H1 (cell line): Measurements from ENCODE around the gene VAPB. TPM values are rescaled to one million over a fixed set of nuclear protein-coding genes. Genes with fewer than 3 reads are reported as not detected.

Experiments used
- CTCF ChIA-PET: fragments of 300-600 bp; sonication (Branson Sonifier 250); formaldehyde crosslinking; loops from one replicate; lab custom pipeline; 2021; ENCODE audit not compliant: partially characterized antibody; lab: Charles Lee
- POLR2A ChIA-PET: fragments of 300-600 bp; sonication (Branson Sonifier 250); formaldehyde crosslinking; loops from one replicate; lab custom pipeline; 2021; ENCODE audit warnings: inconsistent platforms; ENCODE audit not compliant: partially characterized antibody; lab: Charles Lee
- DNase-seq, 2 experiments: peaks; one replicate each; pipeline versions ENCODE4 v3.0.0 to v3.0.0-alpha.2; 2010 to 2022; ENCODE audit warnings: low spot score in 2 of 2, low read depth in 1 of 2, mixed read lengths in 1 of 2
- FAIRE-seq: peaks from 2 replicates; lab custom pipeline; 2011; peaks lifted over from hg19 to GRCh38; lab: Jason Lieb, UNC
- H2AFZ ChIP-seq: 2 replicates; pipeline ENCODE4 v1.8.1; 2012; ENCODE audit warnings: low read length, inconsistent platforms
- H2AK5ac ChIP-seq: 2 replicates; pipeline ENCODE4 v1.6.1; 2013; ENCODE audit warnings: low read depth, low read length
- H2BK120ac ChIP-seq: replicated peaks from 2 replicates; pipeline ENCODE3; 2013; ENCODE audit warnings: low read depth, low read length, inconsistent platforms
- H2BK12ac ChIP-seq: 2 replicates; pipeline ENCODE4 v1.6.1; 2013; ENCODE audit warnings: low read depth, low read length
- H2BK15ac ChIP-seq: 2 replicates; pipeline ENCODE4 v1.6.1; 2013; ENCODE audit warnings: low read length
- H2BK20ac ChIP-seq: 2 replicates; pipeline ENCODE4 v1.6.1; 2013; ENCODE audit warnings: low read length
- H2BK5ac ChIP-seq: 2 replicates; pipeline ENCODE4 v1.6.1; 2013; ENCODE audit warnings: low read depth, low read length
- H3K14ac ChIP-seq: 2 replicates; pipeline ENCODE4 v1.6.1; 2013; ENCODE audit warnings: inconsistent platforms; ENCODE audit not compliant: insufficient read length
- H3K18ac ChIP-seq: 2 replicates; pipeline ENCODE4 v1.6.1; 2013; ENCODE audit warnings: low read length; ENCODE audit errors: extremely low read depth
- H3K23ac ChIP-seq: 2 replicates; pipeline ENCODE4 v1.6.1; 2013; ENCODE audit warnings: inconsistent platforms; ENCODE audit not compliant: insufficient read length
- H3K23me2 ChIP-seq: 2 replicates; pipeline ENCODE4 v1.6.1; 2013; ENCODE audit warnings: low read depth, low read length
- H3K27ac ChIP-seq: 2 replicates; pipeline ENCODE4 v1.6.1; 2011; ENCODE audit warnings: low read depth, low read length, inconsistent platforms
- H3K27me3 ChIP-seq, 4 experiments: replicated peaks in 1 of 4; 1 replicate in 1 of 4; 2 replicates in 3 of 4; pipeline versions ENCODE4 v1.6.1 to v1.8.1; 2011 to 2013; ENCODE audit warnings: low read length in 3 of 4, mild to moderate bottlenecking in 3 of 4, inconsistent platforms in 2 of 4, mixed read lengths in 2 of 4, moderate library complexity in 1 of 4; ENCODE audit not compliant: control insufficient read depth in 3 of 4, insufficient read depth in 3 of 4; ENCODE audit errors: extremely low read depth in 1 of 4
- H3K36me3 ChIP-seq, 4 experiments: 2 replicates each; pipeline versions ENCODE4 v1.6.1 to v1.8.1; 2011 to 2013; ENCODE audit warnings: mild to moderate bottlenecking in 4 of 4, low read length in 3 of 4, moderate library complexity in 2 of 4, control low read depth in 1 of 4, inconsistent platforms in 1 of 4; ENCODE audit not compliant: insufficient read depth in 4 of 4, control insufficient read depth in 2 of 4
- H3K4ac ChIP-seq: replicated peaks from 2 replicates; pipeline ENCODE3; 2013; ENCODE audit warnings: low read length, low read depth, mixed read lengths, inconsistent platforms; ENCODE audit not compliant: insufficient read length
- H3K4me1 ChIP-seq, 4 experiments: replicated peaks in 1 of 4; 1 replicate in 1 of 4; 2 replicates in 3 of 4; pipeline versions ENCODE4 v1.6.1 to v1.8.1; 2011 to 2013; ENCODE audit warnings: low read length in 3 of 4, inconsistent platforms in 2 of 4, mixed read lengths in 1 of 4; ENCODE audit not compliant: insufficient read depth in 4 of 4, control insufficient read depth in 3 of 4
- H3K4me2 ChIP-seq, 2 experiments: 2 replicates each; pipeline versions ENCODE4 v1.6.1 to v1.8.1; 2011 to 2013; ENCODE audit warnings: low read depth in 2 of 2, low read length in 2 of 2, control low read depth in 1 of 2, inconsistent platforms in 1 of 2, mild to moderate bottlenecking in 1 of 2; ENCODE audit not compliant: insufficient read depth in 1 of 2
- H3K4me3 ChIP-seq, 4 experiments: fragments of 200-600, 300-600 bp in 1 of 4; sonication (generic), shearing (Covaris generic), sonication (Bioruptor Twin) in 1 of 4; 2 replicates each; pipeline versions ENCODE4 v1.5.1 to v1.8.1; 2011 to 2016; ENCODE audit warnings: low read length in 4 of 4, low read depth in 3 of 4, control low read depth in 2 of 4, inconsistent platforms in 2 of 4, mild to moderate bottlenecking in 2 of 4, mixed read lengths in 1 of 4, moderate library complexity in 1 of 4; ENCODE audit not compliant: insufficient read depth in 2 of 4; ENCODE audit errors: extremely low read depth in 1 of 4
- H3K56ac ChIP-seq: replicated peaks from 2 replicates; pipeline ENCODE3; 2013; ENCODE audit warnings: low read depth, mild to moderate bottlenecking, mixed read lengths, low read length, inconsistent platforms; ENCODE audit not compliant: insufficient read length
- H3K79me1 ChIP-seq: 2 replicates; pipeline ENCODE4 v1.6.1; 2013; ENCODE audit warnings: low read depth, low read length, control low read depth
- H3K79me2 ChIP-seq, 2 experiments: 2 replicates each; pipeline versions ENCODE4 v1.6.1 to v1.8.1; 2012 to 2013; ENCODE audit warnings: low read length in 2 of 2, mild to moderate bottlenecking in 2 of 2, inconsistent platforms in 1 of 2; ENCODE audit not compliant: insufficient read depth in 2 of 2, control insufficient read depth in 1 of 2
- H3K9ac ChIP-seq, 4 experiments: replicated peaks in 1 of 4; 1 replicate in 1 of 4; 2 replicates in 3 of 4; pipeline versions ENCODE4 v1.6.1 to v1.8.1; 2011 to 2013; ENCODE audit warnings: low read depth in 3 of 4, low read length in 3 of 4, control low read depth in 2 of 4, mild to moderate bottlenecking in 2 of 4, moderate library complexity in 2 of 4, inconsistent platforms in 1 of 4; ENCODE audit errors: extremely low read depth in 1 of 4
- H3K9me3 ChIP-seq, 2 experiments: 2 replicates each; pipeline versions ENCODE4 v1.6.1 to v1.8.1; 2012 to 2013; ENCODE audit warnings: mild to moderate bottlenecking in 2 of 2, moderate library complexity in 2 of 2, control low read depth in 1 of 2, inconsistent platforms in 1 of 2, low read depth in 1 of 2, low read length in 1 of 2, mixed read lengths in 1 of 2; ENCODE audit not compliant: insufficient read depth in 2 of 2
- H4K20me1 ChIP-seq, 2 experiments: replicated peaks in 1 of 2; 2 replicates each; pipeline versions ENCODE3 to v1.8.1; 2011 to 2013; ENCODE audit warnings: inconsistent platforms in 2 of 2, low read length in 2 of 2, mild to moderate bottlenecking in 1 of 2; ENCODE audit not compliant: insufficient read depth in 2 of 2, control insufficient read depth in 1 of 2
- H4K5ac ChIP-seq: 2 replicates; pipeline ENCODE4 v1.6.1; 2013; ENCODE audit warnings: low read length, low read depth, mixed read lengths, inconsistent platforms; ENCODE audit not compliant: insufficient read length
- H4K8ac ChIP-seq: 2 replicates; pipeline ENCODE4 v1.8.0; 2013; ENCODE audit warnings: mild to moderate bottlenecking, moderate library complexity, low read length, inconsistent platforms; ENCODE audit not compliant: insufficient read depth; ENCODE audit errors: extremely low read depth
- H4K91ac ChIP-seq: replicated peaks from 2 replicates; pipeline ENCODE3; 2013; ENCODE audit warnings: low read length, mixed read lengths, inconsistent platforms; ENCODE audit not compliant: insufficient read length
- BACH1 ChIP-seq: IDR thresholded peaks from 2 replicates; pipeline ENCODE4 v1.6.1; 2012; ENCODE audit warnings: low read length, improper control_type of control experiment
- CREB1 ChIP-seq: IDR thresholded peaks from 2 replicates; pipeline ENCODE4 v1.6.1; 2012; ENCODE audit warnings: inconsistent platforms
- CTBP2 ChIP-seq: IDR thresholded peaks from 2 replicates; pipeline ENCODE4 v1.7.0; 2011; ENCODE audit warnings: borderline replicate concordance, mild to moderate bottlenecking, moderate library complexity, mixed read lengths, low read length; ENCODE audit not compliant: insufficient read depth, insufficient read length
- EP300 ChIP-seq, 2 experiments: IDR thresholded peaks; 1 replicate in 1 of 2; 2 replicates in 1 of 2; pipeline ENCODE4 v1.6.1; 2011 to 2012; ENCODE audit warnings: low read depth in 2 of 2, low read length in 2 of 2, mild to moderate bottlenecking in 2 of 2, borderline replicate concordance in 1 of 2, inconsistent platforms in 1 of 2, moderate library complexity in 1 of 2
- FOSL1 ChIP-seq: IDR thresholded peaks from 2 replicates; pipeline ENCODE4 v1.6.1; 2011; ENCODE audit warnings: mild to moderate bottlenecking, low read depth, low read length, moderate library complexity; ENCODE audit not compliant: insufficient read depth
- GTF2F1 ChIP-seq: IDR thresholded peaks from 2 replicates; pipeline ENCODE4 v1.6.1; 2012; ENCODE audit warnings: low read depth, low read length, improper control_type of control experiment, borderline replicate concordance
- KDM5A ChIP-seq: fragments of 200-600 bp; IDR thresholded peaks from 2 replicates; pipeline ENCODE4 v1.7.1; 2012; ENCODE audit warnings: mild to moderate bottlenecking, low read length, inconsistent platforms, mixed read lengths
- MAFK ChIP-seq: IDR thresholded peaks from 2 replicates; pipeline ENCODE4 v1.6.1; 2012; ENCODE audit warnings: low read depth, mild to moderate bottlenecking, improper control_type of control experiment, low read length
- POLR2AphosphoS5 ChIP-seq: IDR thresholded peaks from 2 replicates; pipeline ENCODE4 v1.6.1; 2011; ENCODE audit warnings: low read depth, low read length
- SIN3A ChIP-seq, 2 experiments: IDR thresholded peaks in 1 of 2; conservative IDR thresholded peaks in 1 of 2; 2 replicates each; pipeline ENCODE4 v1.6.1; 2011 to 2012; ENCODE audit warnings: low read length in 2 of 2, improper control_type of control experiment in 1 of 2, low read depth in 1 of 2, mild to moderate bottlenecking in 1 of 2
- SIRT6 ChIP-seq: IDR thresholded peaks from one replicate; pipeline ENCODE4 v1.7.1; 2012; ENCODE audit warnings: low read length, inconsistent platforms
- SIX5 ChIP-seq: IDR thresholded peaks from 2 replicates; pipeline ENCODE4 v1.6.1; 2011; ENCODE audit warnings: mild to moderate bottlenecking, low read depth, low read length
- SP2 ChIP-seq: IDR thresholded peaks from 2 replicates; pipeline ENCODE4 v1.6.1; 2012; ENCODE audit warnings: mild to moderate bottlenecking, low read length, inconsistent platforms
- TAF1 ChIP-seq: IDR thresholded peaks from 2 replicates; pipeline ENCODE4 v1.6.1; 2011; ENCODE audit warnings: mild to moderate bottlenecking, low read depth, low read length
- YY1 ChIP-seq: IDR thresholded peaks from 2 replicates; pipeline ENCODE4 v1.6.1; 2011; ENCODE audit warnings: low read depth, mild to moderate bottlenecking, low read length
- WGBS, 2 experiments: shearing (Covaris generic) in 1 of 2; methylation state at CpG; one replicate each; pipeline versions ENCODE4 v1.1.6 to v1.1.7; 2013 to 2015; ENCODE audit warnings: low lambda C conversion rate in 2 of 2, mixed read lengths in 2 of 2, inconsistent platforms in 1 of 2, low coverage in 1 of 2, missing lambda C conversion rate in 1 of 2; ENCODE audit not compliant: insufficient replicate concordance in 2 of 2, insufficient coverage in 1 of 2, insufficient read length in 1 of 2; ENCODE audit errors: extremely low coverage in 1 of 2, missing lambda C conversion rate in 1 of 2; 5-methylcytosine and 5-hydroxymethylcytosine counted together
- polyA plus RNA-seq, 7 experiments: library from polyadenylated mRNA; depleted of rRNA in 3 of 7; stranded (reverse) in 5 of 7; unstranded in 2 of 7; fragments of >200 nt in 5 of 7; fragments of 200-250 nt in 2 of 7; gene quantifications; 1 replicate in 5 of 7; 2 replicates in 1 of 7; 4 replicates in 1 of 7; pipeline versions ENCODE4 v1.2.1 to v1.2.3, GENCODE V29; 2011 to 2013; ENCODE audit warnings: missing spikeins in 2 of 7, mixed read lengths in 2 of 7
- total RNA-seq: library from RNA; stranded (reverse); fragmentation: NEBNext Ultra II Directional; extraction: Animal tissue kit (Norgen Biotek cat#: 25700); gene quantifications from 2 replicates; pipeline ENCODE4 v1.2.1, GENCODE V29; 2021

Gene VAPB
- total and polyA plus RNA-seq, 2 of the 8 experiments (the other 6 are each of a cell fraction or from before 2014, with no cell fraction given), result 24.4 to 62.8 TPM

DNA sequence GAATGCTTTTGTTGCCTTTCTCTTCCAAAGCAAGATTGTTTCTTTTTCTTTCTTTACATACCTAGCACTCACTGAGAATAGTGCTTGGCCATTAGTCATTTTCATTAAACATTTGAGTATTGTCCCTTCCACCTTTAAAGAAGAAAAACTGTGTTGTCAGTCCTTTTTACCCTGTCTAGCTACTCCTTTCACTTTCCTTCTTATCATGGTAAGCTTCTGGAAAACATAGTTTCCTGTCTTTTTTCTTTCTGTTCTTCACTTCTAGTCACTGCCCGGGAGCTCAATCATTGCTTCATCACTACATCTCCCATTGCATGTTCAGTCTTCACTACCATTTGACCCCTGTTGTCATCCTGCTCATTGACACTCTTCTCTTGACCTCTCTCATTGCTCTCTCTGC is 12.1 kb downstream of the VAPB start:
- Histone ChIP-seq H3K4me1 (peaks cover 0 to 3% (median 2%) of the 10 kb centered on the region in 4 experiments; a peak in 1 of 7 replicates), H4K20me1 (peaks cover 2 to 11% of the 10 kb centered on the region in 2 experiments), H2BK120ac (no peak overlapping the region), H3K56ac (no peak overlapping the region), H3K9me3 (no peaks in the 10 kb centered on the region), H3K27me3 (no peaks in the 10 kb centered on the region), H2BK12ac (no peak overlapping the region), H3K14ac (no peak overlapping the region), H3K4me3 (no peak overlapping the region), H3K79me2 (peaks cover 19 to 97% of the 10 kb centered on the region in 2 experiments), H3K27ac (no peak overlapping the region), H4K5ac (no peak overlapping the region), H3K4ac (no peak overlapping the region), H3K23ac (no peak overlapping the region), H2AFZ (no peak overlapping the region), H4K8ac (no peak overlapping the region), H2BK20ac (no peak overlapping the region), H3K4me2 (no peak overlapping the region), H3K79me1 (peaks cover 11% of the 10 kb centered on the region), H4K91ac (no peak overlapping the region), H3K9ac (no peak overlapping the region), H2BK5ac (no peak overlapping the region), H3K18ac (no peak overlapping the region), H3K36me3 (no peaks in the 10 kb centered on the region), H2AK5ac (no peak overlapping the region), H2BK15ac (no peak overlapping the region), H3K23me2 (no peaks in the 10 kb centered on the region; the same call in 1 of the 2 replicates)
- no peak for FAIRE-seq
- no peak for DNase-seq
- CTCF ChIA-PET, result no interaction called here
- POLR2A ChIA-PET, result interaction anchor here (1.8 kb wide), 1 partner anchor 12 kb away, joined by 5 read pairs; the partner anchor contains the start of gene VAPB
- TF ChIP-seq YY1 (no peak), KDM5A (no peak), MAFK (no peak), FOSL1 (no peak), CREB1 (no peak), SP2 (no peak), POLR2AphosphoS5 (no peak), EP300 (IDR thresholded peaks at IDR 0.05; ENCODE audit: borderline replicate concordance in 1 of 2, low read depth in 2 of 2, low read length in 2 of 2) (no peak), BACH1 (no peak), SIN3A (conservative IDR thresholded peaks at IDR 0.05 in 1 of 2, IDR thresholded peaks at IDR 0.05 in 1 of 2; ENCODE audit: low read depth in 1 of 2, low read length in 2 of 2) (no peak), CTBP2 (no peak), SIRT6 (no peak), SIX5 (no peak), GTF2F1 (no peak), TAF1 (no peak)
- 100% methylated on average over 1 of the region's 1 CpG; no CpG with 5 or more reads in 1 of the 2 experiments for WGBS, 2 experiments
